SU-DHL-6 (cell line): ENCODE data around the gene PGLYRP2.

Experiments
- EZH2phosphoT487 ChIP-seq: fragments of 200-600 bp; sonication (generic), shearing (Covaris generic); conservative IDR thresholded peaks from 2 replicates; pipeline ENCODE4 v1.6.1; 2018; ENCODE audit warnings: mild to moderate bottlenecking, antibody characterized with exemption, low read length, moderate library complexity, mixed read lengths
- TF ChIP-seq, protein P1 (sequence below): fragments of 200-600 bp; sonication (generic); IDR thresholded peaks from one replicate; pipeline ENCODE4 v1.5.1; 2017; ENCODE audit warnings: antibody characterized with exemption, mild to moderate bottlenecking, low read length, moderate library complexity; ENCODE audit not compliant: insufficient read depth, poor library complexity, severe bottlenecking

DNA sequence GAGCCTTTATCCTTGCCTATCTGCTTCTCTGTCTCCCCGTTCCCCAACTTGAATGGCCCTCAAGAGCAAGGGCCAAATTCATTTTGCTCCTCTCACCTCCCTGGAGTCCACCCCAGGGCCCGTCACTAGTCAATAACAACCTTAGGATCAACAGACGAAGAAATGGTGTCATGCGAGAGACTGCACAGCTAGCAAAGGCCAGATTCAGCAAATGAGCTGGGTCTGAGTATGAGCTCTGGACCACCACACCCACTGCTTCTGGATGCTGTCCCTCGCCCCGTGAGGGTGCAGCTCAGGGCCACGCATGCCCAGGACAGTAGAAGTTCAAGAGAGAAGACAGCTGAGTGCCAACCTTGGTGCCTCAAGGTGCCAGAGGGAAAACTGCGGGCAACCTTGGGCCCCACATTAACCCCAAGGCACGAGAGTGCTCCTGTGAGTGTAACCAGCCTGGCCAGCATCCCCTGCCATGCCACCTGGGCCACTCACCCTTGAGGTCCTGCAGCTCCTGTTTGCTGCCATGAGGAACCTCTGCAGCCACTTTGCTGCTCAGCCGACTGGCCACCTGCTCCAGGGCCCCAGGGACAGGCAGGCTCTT lies 48.7 kb downstream of the PGLYRP2 start:
- TF ChIP-seq, protein P1, sequence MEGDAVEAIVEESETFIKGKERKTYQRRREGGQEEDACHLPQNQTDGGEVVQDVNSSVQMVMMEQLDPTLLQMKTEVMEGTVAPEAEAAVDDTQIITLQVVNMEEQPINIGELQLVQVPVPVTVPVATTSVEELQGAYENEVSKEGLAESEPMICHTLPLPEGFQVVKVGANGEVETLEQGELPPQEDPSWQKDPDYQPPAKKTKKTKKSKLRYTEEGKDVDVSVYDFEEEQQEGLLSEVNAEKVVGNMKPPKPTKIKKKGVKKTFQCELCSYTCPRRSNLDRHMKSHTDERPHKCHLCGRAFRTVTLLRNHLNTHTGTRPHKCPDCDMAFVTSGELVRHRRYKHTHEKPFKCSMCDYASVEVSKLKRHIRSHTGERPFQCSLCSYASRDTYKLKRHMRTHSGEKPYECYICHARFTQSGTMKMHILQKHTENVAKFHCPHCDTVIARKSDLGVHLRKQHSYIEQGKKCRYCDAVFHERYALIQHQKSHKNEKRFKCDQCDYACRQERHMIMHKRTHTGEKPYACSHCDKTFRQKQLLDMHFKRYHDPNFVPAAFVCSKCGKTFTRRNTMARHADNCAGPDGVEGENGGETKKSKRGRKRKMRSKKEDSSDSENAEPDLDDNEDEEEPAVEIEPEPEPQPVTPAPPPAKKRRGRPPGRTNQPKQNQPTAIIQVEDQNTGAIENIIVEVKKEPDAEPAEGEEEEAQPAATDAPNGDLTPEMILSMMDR, result no peak
- no peak for TF ChIP-seq EZH2phosphoT487
